HG02610 (cell line): ENCODE data around the gene MALRD1.

Experiments used
- ATAC-seq: cut with Tn5 transposase; IDR thresholded peaks from one replicate; pipeline ENCODE4 v1.9.1; 2021; ENCODE audit warnings: mild to moderate bottlenecking, moderate library complexity; ENCODE audit not compliant: unreplicated experiment

MALRD1 gene

DNA sequence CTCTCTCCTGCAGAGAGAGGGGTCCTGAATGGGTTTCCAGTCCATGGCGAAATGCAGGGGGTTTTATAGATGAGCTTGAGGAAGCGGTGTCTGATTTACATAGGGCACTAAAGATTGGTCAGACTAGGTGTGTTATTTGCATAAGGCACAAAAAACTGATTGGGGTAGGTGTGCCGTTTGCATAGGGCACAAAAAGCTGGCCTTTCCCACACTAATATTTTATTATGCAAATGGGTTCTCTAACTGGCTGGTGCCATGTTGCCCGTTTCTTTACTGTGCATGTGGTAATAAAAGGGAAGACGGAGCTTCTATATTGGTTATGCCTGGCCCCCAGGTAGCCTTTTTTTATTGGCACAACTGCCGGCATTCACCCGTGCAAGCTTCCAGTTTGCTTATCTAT, 50.2 kb downstream of the MALRD1 start:
- ATAC-seq, result no peak

DNA sequence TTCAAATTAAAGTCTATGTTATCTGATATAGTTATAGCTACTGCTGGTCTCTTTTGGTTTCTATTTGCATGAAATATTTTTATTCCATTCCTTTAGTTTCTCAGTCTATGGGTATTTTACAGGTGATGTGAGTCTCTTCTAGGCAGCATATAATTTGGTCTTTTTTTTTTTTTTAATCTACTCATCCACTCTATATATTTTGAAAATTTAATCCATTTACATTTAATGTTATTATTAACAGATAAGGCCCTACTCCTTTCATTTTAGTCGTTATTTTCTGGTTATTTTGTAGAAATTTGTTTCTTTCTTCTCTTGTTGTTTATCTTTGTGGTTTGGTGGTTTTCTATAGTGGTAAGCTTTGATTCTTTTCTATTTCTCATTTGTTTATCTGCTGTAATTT, 58.8 kb downstream of the MALRD1 start:
- no peak for ATAC-seq

DNA sequence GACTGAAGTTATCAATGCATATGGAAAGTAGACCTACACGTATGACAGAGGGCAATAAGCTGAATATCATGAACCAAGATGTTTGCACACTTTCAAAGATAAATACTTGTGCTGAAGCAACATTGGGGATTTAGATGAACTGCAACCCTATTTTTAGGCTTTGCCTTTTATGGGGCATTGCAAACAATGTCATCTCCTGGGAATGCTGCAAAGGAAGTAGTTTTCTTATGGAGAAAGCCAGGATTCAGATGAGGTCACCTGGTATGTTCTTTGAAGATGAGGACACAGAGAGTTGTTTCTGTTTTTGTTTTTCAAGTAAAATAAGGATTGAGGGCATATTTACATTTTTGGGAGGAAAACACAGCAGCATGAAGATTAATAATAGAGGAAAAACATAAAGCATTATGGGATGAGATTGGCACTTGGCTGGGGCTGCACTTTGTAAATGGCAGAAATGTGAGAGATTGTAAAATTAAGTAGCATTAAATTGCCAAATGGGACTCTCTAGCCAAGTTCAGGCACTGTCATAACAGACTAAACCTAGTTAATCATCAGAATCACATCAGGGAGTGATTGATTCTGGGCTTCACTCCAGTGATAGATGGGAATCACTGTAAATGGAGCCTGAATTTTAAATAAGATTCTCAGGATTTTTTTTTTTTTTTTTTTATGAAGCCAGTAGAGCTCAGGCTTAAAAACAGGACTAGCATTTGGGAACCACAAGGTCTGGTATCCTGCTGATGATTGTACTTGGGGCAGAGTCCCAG, 63.1 kb downstream of the MALRD1 start:
- ATAC-seq, result no peak

- no peak for ATAC-seq
Measured at GRCh38 chr10:19117438-19117837, 68.8 kb downstream of the MALRD1 start.

DNA sequence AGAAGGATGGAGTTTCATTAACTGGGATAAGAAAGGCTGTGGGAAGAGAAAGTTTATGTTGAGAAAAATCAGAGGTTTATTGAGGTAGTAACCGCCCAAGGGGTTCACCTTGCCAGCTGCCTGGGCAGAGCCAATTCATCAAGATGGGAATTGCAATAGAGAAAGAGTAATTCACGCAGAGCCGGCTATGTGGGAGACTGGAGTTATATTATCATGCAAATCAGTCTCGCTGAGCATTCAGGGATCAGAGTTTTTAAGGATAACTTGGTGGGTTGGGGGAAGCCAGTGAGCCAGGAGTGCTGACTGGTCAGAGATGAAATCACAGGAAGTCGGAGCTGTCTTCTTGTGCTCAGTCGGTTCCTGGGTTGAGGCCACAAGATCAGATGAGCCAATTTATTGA, 70.6 kb downstream of the MALRD1 start:
- ATAC-seq, result no peak

- no peak for ATAC-seq
Measured at GRCh38 chr10:19120381-19120908, 71.8 kb downstream of the MALRD1 start.

DNA sequence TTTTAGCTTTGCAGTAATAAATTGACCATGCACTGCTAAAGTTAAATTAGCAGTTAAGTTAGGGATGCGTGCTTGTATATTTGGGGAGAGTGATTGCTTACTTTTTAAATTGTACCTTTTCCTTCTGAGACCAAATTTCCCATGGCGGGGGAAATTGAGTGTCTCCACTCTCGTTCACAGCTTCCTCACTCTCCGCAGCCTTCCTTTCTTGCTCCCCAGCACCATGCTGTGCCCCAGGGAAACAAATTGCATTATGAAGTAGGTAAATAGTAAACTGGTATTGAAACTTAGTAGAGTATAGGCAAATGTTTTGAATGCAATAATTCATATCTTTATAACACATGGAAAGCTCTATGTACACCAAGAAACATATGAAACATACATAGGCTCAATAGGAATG, 85.4 kb downstream of the MALRD1 start:
- ATAC-seq, result no peak

- no peak for ATAC-seq
Measured at GRCh38 chr10:19142967-19143366, 94.4 kb downstream of the MALRD1 start.

- ATAC-seq, result no peak
Measured at GRCh38 chr10:19144206-19144605, 95.6 kb downstream of the MALRD1 start.

- ATAC-seq, result no peak
Measured at GRCh38 chr10:19154375-19154774, 105.8 kb downstream of the MALRD1 start.

GRCh38 chr10:19158358-19158757, 109.8 kb downstream of the MALRD1 start:
- ATAC-seq, result no peak

GRCh38 chr10:19158870-19159269, 110.3 kb downstream of the MALRD1 start:
- ATAC-seq, result no peak

DNA sequence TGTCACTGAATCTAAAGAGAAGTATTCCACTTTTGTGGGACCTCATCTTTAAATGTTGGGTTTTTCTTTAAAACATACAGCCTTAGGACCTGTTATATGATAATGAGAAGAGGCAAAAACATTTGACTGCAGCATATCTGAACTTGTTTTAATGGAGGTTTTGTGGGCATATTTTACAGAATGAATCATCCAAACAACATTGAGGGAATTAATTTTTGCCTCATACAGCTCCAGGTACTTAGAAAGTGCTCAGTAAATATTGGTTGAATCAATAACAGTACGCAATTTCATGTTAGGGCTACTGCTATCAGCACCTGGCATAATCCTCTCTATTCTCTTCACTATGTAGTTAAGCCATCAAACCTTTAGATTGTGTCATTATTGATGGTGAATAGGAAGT, 115.9 kb downstream of the MALRD1 start:
- ATAC-seq, result no peak

DNA sequence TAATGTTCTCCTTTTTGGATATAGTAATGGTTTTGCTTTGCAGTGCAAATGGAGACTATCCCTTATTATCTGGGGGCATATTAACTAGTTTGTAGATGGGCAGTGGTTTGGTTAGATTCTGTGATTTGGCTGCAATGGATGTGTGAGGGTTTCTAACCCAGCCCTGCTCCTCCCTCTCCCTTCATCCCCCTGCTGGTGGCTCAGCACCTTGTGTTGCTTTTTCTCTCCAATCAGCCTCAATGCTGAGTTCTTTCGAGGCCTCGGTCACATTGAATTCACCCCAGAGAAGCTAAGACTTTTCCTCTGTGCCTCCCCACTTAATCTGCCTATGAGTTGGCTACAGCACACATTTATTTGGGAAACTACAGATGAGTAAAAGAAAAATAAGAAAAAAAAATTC, 120.0 kb downstream of the MALRD1 start:
- no peak for ATAC-seq

DNA sequence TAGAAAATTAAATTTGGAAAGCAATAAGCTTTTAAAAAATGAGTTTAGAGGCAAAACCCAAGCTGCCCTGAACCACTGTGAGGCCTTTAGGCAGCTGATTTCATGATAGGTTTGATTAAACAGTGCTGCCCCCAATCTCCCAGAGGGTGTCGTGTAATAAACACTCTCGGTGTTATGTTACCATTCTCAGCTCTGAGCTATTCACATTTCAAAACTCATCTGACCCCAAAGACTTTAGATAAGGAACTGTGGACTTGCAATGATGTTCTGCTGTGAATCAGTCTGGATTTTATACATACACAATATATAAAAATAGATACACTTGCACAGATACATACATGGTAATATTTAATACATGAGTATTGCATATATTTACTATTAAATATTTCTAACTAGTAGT, 120.4 kb downstream of the MALRD1 start:
- ATAC-seq, result no peak

DNA sequence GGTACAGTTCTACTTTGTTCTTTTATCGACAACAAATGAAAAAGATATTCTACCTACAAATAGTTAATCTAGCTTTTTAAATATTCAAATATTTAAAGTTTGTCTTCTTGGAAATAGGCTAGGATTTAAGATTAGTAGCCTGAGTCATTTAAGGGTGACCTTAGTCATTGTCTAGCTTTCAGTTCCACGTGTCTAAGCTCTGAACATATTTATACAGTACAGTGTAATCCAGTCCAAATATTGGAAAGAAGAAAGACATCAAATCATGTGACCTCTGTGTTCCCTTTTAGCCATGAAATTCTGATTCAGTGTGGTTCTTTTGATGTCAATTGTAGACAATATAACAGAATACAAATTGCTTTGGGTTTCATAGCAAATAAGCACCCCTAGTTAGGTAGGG, 121.1 kb downstream of the MALRD1 start:
- no peak for ATAC-seq

- no peak for ATAC-seq
Measured at GRCh38 chr10:19178675-19179074, 130.1 kb downstream of the MALRD1 start.

- ATAC-seq, result no peak
Measured at GRCh38 chr10:19184891-19185290, 136.3 kb downstream of the MALRD1 start.

DNA sequence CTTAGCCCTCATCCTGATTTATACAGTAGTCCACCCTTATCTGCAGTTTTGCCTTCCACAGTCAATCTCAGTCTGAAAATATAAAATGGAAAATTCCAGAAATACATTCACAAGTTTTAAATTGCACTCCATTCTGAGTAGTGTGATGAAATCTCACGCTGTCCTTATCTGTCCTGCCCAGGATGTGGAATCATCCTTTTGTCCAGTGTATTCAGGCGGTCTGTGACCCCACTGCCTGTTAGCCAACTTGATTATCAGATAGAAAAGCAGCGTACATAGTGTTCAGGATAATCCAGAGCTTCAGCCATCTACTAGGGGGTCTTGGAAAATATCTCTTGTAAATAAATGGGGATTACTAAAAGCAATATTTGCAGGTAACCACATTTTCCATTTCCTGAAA, 146.3 kb downstream of the MALRD1 start:
- ATAC-seq, result no peak

- no peak for ATAC-seq
Measured at GRCh38 chr10:19195698-19196097, 147.1 kb downstream of the MALRD1 start.

DNA sequence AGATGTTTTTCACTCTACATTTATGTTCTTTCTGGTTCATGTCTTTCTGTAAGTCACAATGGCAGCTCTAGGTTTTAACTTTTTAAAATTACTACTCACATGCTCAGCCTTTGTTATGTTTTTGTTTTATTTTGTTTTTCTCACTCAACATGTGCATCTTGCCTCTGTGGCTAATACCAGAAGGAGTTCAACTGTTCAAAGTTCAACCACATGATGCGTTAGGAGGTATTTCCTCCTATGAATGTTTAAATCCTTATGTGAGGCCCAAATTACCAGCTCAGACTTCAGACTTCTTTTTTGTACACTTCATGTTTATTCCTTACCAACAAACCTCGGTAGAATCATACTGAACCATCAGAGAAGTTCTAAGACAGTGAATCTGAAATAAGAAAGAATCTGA, 151.6 kb downstream of the MALRD1 start:
- ATAC-seq, result no peak

DNA sequence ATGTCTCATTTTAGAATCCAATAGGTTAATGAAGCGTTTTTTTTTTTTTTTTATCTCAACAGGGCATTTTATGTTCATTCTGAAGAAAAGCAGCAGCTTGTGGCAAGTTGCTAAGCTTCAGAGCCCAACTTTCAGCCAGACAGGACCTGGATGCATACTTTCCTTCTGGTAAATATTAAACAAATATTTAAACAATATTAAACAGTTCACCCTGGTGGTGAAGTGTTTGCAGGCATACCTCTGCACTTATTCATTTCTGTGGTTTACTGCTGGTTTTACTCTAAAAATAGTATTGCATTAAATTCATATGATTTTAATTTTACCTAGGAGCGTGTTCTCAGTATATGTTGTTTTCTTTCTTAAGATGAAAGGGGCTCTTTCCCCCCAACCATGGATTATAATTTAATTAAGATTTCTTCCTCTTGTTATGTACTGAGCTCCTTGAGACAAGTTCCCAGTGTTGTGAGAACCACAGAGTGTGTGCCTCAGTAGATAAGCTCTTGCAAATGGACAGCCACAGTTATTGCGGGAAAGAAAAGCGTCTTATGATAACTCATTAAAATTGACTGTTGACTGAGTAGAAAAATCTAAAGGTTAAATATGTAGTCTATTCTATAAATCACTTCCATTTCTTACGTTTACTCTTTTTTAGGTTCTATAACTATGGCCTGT, 155.8 kb downstream of the MALRD1 start:
- ATAC-seq, result no peak
